Stimulated activated CD4-positive, alpha-beta T cell treated with anti-CD3 and anti-CD28 coated beads, Interleukin-4, amount 100 ng/mL, for 4 hours (primary cell): ENCODE results near the gene CRADD.

Source experiments
- DNase-seq, 2 experiments: peaks; one replicate each; pipeline ENCODE4 v3.0.0-alpha.2; 2020

CRADD gene

DNA sequence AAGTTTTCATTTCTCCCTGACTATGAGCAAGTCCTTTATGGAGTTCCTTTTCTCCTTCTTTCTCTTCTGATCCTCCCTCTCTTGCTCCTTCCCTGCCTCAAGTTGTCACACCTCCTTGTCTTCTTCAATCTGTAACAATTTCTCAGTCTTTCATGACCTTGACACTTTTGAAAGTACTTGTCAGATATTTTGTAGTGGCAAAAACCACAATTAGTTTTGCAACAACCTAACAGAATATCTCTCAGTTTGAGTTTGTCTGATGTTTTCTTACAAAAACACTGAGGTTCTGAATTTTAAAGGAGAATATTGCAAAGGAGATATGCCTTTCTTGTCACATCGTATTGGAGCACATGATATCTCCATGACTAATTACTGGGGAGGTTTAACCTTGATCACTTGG, 4.1 kb upstream of the CRADD start:
- no peak for DNase-seq

DNA sequence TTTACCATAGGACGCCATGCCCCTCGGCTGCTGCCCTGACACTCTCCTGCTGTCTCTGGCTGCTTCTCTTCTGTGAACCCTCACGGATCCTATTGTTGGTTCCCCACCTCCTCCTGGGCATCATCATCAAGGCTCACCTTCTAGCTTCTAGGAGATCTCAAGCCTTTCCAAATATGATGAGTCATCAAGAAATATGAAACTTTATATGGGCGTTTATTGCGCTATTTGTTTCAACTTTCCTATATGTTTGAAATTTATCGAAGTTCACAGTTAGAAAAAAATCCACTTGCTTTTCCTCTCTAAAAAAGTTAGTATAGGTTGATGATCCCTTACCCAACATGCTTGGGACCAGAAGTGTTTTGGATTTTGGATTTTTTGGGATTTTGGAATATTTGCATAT, 2.8 kb upstream of the CRADD start:
- DNase-seq: no peak

DNA sequence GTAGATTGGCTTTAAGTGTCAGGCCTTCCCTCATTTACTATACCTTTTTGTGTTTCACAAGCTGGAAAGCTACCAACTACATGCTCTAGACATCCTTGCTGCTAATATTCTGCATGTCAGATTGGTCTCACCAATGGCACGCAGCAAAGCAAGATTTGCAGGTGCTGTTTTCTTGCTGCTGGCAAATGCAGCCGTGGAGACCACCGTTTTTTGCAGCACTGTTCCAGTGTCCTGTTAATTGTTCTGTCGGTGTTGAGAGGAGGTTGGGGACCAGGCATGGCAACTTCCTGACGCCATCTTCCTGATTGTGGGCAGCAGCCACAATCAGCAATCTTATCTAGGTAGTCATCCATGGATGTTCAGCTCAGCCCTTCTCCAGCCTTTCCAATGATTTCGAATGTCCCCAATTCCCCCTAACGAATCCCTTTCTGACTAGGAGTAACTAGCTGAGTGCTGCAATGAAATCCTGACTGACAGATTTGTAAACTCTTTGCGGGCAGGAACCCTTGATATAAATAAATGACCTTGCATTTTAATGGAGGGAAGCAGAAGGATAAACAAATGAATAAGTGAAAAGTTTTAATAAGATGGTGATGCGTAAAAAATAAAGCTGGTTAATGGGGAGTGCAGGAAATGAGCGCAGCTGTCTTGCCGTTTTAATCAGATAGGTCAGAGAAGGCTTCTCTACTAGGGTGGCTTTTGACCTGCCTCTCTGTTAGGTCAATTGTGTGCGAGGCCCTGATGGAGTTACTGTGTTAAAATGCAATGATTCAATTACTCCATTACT, 574 bp upstream of the CRADD start:
- DNase-seq: no peak

DNA sequence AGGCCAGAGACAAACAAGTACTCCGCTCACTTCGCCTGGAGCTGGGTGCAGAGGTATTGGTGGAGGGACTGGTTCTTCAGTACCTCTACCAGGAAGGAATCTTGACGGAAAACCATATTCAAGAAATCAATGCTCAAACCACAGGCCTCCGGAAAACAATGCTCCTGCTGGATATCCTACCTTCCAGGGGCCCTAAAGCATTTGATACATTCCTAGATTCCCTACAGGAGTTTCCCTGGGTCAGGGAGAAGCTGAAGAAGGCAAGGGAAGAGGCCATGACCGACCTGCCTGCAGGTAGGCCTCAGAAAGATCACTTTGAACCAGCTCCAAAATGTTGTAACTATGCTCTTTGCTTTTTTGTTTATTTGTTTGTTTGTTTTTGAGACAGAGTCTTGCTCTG, 1.6 kb downstream of the CRADD start:
- no peak for DNase-seq

DNA sequence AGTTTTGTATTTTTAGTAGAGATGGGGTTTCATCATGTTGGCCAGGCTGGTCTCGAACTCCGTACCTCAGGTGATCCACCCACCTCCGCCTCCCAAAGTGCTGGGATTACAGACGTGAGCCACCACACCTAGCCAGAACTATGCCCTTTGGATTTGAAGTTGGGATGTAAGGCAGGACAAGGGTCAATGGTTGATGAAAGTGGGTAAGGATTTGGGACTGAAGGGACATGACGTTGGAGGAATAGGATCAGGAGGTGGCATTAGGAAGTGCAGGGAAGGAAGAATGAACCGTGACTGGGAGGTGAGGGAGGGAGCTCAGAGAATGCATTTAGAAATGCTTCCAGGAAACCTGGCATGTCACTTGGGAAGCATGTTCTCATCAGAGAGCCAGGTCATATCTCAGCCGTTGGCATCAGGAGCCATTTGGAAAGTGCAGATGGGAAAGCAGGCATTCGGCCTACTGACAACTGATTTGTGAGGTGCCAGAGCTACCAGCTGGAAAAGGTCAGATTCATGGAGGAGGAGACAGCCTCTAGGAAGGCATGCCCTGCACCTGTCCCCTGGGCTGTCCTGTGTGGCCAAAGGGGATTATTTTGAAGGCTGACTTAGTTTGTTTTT, 2.2 kb downstream of the CRADD start:
- DNase-seq: no peak

DNA sequence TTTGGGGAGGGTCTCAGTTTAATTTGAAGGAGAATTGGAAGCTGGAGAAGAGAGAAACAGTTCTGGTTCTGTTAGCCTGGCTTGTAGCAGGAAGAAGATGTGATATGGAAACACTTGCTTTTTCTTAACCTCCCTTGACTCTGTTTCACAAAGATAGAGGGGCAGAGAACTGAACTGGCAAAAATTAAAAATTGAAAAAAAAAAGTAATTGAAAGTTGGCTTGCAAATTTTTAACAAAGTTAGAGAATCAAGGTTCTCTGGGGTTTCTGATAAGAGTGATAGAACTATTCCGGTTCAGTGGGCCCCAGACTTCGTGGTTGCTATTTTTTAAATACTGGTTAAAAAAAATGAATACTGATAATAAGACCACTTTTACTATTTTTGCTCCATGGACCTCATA, 2.8 kb downstream of the CRADD start:
- no peak for DNase-seq

DNA sequence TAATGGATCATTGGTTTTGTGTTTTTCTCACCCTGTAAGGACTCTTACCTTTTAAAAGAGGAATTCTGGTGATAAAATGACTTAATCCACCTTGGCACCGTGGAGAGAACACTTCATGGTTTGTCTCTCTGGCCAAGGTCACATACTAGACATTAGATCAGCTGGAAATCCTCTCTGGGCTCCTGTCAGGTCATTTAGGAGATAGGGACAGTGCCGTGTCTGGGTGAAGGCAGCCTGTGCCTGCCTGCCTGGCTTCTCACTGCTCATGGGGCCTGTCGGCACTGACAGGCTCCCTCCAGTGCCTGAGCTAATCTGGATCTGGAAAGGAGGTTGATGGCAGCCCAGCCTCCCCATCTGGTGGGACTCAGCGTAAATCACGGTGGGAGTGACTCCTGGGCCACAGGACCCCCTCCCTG, 5.7 kb downstream of the CRADD start:
- DNase-seq: no peak

DNA sequence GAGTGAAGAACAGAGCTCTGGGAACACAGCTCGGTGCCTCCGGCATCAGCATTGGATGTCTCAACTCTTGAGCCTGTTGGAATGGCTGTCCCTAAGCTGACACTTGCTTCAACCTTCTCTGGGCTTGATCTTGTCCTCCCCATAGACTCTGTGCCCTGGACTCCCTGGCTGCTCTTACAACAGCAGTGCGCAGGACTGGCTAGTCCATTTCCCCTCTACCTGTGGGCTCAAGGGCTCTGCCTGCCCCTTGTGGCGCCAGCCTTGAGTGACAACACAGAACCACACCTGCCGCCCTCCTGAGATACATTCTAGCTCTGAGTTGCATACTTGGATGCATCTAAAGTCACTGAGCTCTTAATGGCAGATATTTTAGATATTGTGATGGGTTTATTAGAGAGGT, 6.2 kb downstream of the CRADD start:
- DNase-seq: no peak

DNA sequence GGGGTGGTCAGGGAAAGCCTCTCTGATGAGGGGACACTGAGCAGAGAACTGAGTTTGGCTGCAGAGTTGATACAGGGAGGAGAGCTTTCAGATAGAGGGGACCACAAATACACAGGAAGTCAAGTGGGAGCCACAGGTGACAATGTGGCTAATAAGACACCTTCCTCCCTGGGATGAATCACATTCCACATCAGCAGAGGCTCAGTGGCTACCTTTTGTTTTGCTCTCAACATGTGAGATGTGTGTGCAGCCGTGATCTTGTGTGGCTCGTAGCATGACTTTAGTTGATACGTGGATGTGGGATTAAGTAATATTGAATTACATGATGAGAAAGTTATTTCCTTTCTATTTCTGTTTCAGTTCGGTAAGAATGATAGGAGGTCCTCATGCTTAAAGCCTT, 7.5 kb downstream of the CRADD start:
- no peak for DNase-seq

DNA sequence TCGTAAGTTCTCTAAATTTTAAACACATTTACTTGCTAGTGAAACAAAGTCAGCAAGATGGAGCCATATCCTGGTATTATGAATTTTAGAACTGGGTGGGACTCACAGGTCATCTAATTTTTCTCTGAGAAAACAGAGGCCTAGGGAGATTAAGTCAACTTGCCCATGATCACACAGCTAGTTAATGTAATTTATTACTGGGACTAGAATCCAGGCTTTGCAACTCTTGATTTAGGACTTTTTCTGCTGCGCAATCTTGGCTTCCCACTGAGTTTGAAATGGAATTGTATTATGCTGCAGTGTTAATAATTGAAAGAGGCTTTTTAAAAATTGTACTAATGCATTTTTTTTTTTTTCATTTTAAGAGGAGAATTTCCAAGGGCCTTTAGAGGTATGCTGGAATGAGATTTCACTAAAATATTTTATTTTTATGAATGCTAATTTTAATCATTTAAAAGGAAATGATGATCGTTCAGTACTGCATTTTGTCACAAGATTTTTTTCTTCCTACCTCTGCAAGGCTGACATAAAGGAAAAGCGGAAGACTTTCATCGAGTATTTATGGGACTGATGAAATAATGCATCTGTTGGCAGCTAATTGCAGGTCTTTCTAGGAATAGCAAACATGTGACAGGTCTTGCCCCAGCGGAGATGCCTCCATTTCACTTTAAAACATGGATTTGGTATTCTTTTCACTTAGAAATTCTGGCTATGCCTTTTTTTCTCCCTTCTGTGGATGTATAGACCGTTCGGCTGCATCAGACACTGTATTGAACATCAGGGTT, 9.6 kb downstream of the CRADD start:
- DNase-seq: no peak

DNA sequence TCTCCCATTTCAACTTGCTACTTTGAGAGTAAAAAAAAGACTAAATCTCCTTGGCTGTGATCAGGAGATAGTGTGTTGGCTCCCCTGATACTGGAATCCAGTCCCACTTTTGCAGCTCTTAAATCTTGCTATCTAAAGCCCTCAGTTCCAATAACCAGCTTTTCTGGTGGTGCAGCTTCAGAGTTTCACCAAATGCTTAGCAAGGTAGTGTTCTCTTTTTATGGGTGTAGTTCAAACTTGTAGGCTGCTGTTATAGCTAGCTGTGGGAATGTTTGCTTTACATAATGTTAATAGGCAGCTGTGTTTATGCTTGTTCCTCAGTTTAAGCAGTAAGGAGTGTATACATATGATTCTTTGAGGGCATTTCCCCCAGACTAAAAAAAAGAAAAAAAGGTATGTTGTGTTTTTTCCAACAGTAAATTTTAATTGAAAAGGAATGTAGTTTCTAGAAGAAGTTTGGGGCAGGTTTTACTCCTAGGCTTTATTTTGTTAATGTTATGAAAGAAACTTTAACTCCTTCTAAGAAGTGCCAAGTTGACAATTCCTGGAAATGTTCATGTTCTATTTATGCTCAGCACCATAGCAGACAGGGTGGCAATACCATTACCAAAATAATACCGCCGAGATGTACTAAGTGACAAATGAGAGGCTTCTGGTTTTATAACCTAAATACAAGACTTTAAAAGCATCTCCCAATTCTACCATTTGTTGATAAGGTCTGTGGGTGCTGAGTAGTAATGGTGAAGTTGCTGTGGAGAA, 12.1 kb downstream of the CRADD start:
- DNase-seq: no peak

DNA sequence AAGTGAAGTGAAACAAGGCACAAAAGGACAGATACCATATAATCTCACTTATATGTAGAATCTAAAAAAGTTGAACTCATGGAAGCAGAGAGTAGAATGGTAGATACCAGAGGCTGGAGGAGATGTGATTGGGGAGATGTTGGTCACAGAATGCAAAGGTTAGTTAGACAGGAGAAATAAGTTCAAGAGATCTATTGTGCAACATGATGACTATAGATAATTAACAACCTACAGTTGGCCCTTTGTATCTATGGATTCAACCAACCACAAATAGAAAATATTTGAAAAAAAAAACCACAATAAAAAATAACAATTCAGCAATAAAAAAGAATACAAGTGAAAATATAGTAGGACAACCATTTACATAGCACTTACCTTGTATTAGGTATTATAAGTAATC, 19.3 kb downstream of the CRADD start:
- no peak for DNase-seq

DNA sequence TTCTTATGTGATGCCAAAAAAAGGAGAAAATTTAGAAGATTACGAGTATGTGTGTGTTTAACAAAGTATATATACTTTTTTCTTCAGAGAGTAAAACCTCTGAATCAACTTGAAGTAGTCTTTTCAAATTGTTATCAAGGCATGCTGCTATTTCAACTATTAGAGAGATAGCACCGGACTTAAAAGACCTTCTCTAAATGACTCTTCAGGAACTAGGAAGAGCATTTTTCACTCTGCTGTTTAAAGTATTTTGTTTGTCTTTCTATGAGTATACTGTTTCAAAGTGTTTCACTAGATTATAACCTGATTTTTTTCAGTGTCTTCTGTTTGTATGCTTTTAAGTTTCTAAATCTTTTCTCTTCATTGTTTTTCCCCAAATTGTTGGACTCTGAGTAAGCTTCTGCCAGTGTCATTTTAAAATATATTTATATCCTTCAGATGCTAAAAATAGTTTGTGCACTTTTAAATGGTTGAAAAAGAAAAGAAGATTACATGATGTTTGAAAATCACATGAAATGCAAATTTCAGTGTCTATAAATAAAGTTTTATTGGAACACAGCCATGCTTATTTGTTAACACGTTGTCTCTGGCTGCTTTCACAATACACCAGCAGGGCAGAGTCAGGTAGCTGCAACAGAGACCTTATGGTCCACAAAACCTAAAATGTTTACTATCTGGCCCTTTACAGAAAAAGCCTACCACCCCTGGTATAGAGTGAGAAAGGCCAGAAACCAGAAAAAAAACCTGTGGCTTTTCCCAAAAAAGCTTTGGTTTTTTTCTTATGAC, 21.3 kb downstream of the CRADD start:
- DNase-seq: no peak

DNA sequence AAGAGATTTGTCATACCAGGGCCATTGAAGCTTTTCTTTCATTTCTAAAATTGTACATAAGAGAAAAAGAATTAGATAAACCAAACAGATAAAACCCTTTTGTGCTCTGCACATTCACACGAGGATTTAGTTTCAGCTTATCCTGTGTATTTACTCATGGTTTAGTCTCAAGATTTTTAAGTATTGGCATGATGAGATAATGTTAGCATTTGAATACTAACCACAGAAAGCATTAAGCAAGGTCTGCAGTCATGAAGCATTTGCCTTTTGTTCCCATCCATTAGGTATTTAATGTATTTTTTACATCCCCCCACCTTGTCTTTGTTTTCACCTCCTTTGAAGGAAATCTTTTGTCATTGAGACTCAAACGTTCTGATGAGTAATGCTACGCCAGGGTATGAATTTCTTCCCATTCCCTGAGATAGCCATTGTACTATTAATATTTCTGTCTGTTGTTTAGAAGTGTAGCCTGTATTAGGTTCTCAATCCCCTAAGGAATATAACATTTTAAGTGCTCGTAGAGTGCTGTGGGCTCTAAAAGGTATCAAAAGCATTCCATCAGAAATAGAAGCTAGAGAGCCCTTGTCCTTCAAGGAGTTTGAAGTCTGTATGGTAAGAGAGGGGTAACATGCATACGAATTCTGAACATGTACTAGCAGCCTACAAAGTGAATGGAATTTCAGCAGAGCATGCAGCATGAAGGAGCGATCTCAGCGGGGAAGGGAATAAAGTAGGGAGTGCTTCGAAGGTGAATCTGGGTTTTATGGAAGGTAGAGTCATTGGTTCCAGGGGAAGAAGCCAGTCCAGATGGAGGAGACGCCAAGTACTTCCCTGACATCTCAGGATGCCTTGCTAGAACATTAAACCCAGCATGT, 22.3 kb downstream of the CRADD start:
- DNase-seq: no peak

DNA sequence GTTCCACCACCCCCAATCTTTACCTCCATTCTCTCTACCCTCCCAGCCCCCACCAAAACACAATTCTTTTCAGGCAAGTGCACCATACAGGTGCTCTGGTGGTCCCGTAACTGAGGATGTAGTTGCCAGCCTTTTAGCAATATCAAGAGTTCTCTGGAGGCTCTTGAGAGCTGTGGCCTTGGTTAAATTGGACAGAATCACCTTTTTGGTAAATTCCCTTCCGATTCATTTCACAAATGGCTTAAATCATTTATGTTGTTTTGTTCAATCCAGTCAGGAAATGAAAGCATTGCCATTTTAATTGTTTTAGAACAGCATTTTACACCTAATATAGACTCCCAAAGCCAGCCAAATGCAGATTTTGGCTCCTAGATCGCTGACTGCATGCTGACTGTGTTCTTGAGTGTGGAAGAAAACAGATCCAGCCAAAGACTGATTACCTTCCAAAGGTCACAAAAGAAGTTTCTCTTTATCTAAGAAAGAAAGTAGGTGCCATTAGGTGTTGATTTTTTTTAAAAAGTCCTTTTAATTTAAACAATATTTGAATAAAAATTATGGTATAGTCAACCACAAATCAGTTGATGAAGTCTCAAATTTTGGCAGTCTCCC, 25.6 kb downstream of the CRADD start:
- DNase-seq: no peak

DNA sequence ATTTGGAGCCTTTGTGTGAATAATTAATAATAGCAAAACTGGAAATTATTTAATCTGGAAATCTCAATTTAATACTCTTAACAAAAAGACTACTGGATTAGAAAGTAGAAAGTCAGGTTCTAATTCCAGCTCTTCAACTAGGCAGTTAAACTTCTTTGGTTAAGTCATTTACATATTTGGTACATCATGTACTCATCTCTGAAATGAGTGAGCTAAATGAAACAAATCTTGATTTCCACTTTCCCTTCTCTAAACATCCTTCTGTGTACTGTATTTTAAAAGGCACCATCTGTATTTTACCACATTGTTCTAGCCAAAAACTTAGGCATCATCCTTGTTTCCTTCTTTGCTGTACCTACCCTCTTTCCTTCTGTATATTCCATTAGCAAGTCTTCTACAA, 26.9 kb downstream of the CRADD start:
- no peak for DNase-seq

DNA sequence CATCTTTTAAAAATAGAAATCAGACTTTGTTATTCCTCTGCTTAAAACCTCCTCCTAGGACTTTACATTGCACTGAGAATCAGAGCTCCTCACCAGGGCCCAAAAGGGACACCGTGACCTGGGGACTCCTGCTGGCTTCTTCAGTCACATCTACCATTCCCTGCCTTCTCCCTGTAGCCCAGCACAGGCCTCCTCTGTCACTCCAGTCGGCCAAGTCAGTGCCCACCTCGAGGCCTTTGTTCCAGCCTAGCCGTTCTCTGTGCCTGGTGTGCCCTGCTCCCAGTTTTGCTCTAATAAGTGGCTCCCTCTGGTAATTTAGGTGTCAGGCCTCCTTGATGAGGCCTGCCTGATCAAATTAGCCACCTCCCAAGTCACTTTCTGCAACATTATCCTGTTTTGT, 27.4 kb downstream of the CRADD start:
- no peak for DNase-seq

DNA sequence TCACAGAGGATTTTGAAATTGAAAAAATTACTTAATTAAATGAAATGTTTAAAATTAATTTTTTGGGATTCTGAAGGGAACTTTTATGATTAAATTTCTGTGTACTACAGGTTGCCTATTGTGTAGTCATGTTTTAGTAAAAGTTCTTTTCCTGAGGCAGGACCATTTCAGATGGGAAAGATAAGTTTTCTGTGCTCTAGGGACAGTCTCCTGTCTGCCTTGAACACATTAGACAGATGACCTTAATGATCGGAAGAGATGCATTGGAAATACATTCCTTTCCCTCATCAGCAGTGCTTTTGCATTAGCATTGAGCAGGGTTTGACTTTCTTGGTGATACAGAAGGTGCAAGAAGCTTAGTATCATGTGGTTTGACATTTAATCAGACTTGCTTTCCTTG, 28.1 kb downstream of the CRADD start:
- no peak for DNase-seq

DNA sequence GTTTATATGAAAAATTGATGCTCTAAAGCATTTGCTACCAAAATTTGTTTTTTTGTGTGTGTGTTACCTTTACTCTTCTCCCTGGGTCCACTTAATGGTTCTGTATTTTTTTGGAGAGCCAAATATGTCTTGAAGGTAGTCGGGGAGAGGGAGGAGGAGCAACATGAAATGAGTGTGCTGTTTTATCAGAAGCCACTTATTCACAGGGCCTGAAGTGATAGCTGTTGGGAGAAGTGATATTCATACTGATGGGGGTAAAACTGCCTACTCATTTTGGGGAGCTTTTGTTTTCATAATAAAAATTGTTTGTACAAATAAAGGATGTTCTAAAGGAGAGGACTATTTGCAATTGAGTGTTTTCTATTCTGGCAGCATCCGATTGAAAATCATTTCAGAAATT, 29.2 kb downstream of the CRADD start:
- DNase-seq: no peak

DNA sequence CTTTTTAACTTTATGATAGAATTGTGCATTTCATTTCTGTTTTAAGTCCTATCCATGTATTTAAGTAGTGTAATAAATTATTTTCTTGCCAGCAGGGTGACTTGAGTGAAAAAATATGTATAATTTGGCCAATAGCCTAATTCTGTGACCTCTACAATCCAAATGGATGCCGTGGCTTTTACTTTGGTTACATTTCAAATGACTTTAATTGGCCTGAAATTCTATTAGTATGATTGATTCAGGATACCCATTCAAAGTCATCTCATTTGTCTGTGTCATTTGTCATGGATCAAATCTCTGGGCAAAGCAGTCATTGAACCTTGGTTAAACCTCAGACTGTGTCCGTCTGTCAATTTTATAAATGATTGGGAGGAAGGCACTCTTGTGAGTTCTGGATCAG, 29.6 kb downstream of the CRADD start:
- no peak for DNase-seq

DNA sequence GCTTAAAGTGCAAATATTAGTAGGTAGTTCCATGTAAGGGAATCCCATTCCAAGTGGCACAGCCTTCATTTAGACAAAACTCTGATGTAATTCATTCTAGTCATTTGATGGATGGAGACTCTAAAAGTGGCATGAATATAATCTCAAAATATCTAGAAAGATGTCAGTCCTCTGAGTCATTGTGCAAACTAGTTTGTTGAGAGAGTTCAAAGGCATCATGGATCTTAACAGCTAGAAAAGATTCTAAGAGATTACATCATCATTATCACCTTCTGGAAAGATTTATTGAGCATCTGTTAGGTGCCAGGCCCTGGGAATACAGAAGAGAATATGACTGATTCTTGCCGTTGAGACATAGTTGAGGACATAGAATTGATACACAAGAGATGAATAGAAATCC, 30.7 kb downstream of the CRADD start:
- no peak for DNase-seq
